Activated CD4-positive, CD25-positive, alpha-beta regulatory T cell treated with anti-CD3 and anti-CD28 coated beads, Interleukin-2, amount 50 U/mL, for 72 hours (primary cell): ENCODE measurements around the gene KRTAP4-6.
"Not testable (repeated sequence)": the region's sequence is repeated elsewhere in the genome, so short reads cannot be mapped to it uniquely, and the experiment has no call there.

ENCODE experiments used
- DNase-seq: peaks from one replicate; pipeline ENCODE4 v3.0.0; 2021

Gene KRTAP4-6

GRCh38 chr17:41140360-41141131, at the start of gene KRTAP4-6:
Gene KRTAP4-6 (minus strand): TSS chr17:41140544. CDS start chr17:41140487, 57 bp downstream.
- DNase-seq: no peak

- not testable (repeated sequence) for DNase-seq
Measured at GRCh38 chr17:41189837-41190318, 49.5 kb upstream of the KRTAP4-6 start, which contains the start of gene KRTAP9-1. Gene KRTAP9-1 (plus strand): TSS chr17:41189887. CDS start chr17:41189887, 0 bp downstream.

DNA sequence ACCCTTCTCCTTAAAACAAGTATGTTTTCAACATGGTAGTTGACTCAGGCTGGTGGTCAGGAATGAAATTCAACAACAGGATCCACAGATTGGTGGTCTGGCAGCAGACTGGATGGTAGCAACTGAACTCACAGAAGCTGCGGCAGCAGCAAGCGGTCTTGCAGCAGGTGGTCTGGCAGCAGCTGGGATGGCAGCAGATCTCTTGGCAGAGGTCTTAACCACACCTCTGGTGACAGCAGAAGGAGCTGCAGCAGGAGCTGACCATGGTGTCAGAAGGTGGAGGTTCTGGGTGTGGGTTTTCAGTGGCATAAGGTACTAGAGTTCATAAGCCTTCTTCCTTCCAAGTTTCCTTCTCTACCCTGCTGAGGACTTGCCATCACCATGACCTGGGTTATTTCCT, 46.5 kb upstream of the KRTAP4-6 start:
- DNase-seq: no peak

DNA sequence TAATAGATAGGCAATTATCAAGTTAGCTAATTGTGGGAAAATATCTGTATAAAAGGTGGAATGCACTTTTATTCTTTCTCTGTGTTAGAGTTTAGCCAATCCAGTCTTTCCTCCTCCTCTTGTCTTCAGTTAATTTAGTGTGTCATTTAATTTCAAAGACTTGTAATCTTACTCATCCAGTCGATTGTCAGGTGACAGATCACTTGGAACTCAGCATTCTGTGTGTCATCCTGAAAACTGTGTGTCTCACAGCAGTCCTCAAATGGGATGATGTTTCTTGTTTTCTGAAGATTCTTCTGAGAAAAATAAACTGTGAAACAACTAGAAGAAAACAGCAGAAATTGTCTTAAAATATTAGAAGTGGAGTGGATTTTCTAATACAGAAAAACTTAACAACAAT, 44.7 kb upstream of the KRTAP4-6 start:
- no peak for DNase-seq

DNA sequence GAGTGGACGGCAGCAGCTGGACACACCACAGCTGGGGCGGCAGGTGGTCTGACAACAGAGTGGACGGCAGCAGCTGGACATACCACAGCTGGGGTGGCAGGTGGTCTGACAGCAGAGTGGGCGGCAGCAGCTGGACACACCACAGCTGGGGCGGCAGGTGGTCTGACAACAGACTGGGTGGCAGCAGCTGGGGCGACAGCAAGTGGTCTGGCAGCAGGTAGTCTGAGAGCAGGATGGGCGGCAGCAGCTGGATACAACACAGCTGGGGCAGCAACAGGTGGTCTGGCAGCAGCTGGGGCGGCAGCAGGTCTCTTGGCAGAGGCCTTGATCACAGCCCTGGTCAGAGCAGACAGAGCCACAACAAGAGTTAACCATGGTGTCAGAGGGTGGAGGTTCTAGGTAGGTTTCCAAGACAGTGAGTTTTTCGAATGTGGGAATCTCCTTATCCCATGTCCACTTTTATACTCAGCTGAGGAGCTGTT, 44.2 kb upstream of the KRTAP4-6 start, which contains the start of gene KRTAP4-1:
TSS of gene KRTAP4-1 (minus strand) at position 432 of the 482 bp plus-strand sequence. CDS start at position 375, 57 bp downstream.
- no peak for DNase-seq

DNA sequence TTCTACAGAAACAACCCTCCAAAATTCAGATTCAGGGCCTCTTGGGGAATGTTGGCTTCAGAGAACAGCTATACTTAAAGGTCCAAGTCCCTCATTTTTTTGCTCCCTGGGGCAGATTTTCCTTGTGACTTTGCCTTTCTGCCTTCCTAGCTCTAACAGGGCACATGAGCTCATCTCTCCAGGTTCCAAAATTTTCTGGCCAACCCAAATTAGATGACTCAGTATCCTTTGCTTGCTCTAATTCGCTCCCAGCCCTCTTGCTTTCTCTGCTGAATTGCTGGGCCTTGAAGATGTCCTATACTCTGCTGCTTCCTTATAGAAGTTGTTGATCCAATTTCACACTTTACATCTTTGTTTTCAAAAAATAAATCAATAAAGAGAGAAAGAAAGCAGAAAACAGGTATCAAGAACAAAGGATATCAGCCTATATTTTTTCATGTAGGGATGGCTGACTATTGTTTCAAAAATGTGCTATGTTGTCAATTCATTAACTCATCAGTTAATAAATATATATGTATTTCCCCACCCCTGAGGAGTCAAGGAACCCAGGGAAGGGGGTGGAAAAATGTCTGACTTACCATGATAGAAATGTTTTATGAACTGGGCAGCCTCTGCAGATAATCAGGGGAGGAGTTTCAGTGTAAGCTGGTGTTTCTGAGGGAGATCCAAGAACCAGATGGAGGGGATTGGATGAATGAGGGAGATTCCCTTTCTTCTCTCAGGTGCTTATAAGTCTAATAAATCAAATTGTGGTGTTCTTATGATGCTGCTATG, 38.7 kb upstream of the KRTAP4-6 start:
- no peak for DNase-seq

GRCh38 chr17:41178341-41178740, 38.0 kb upstream of the KRTAP4-6 start:
- no peak for DNase-seq

- DNase-seq: no peak
Measured at GRCh38 chr17:41177727-41178271, 37.5 kb upstream of the KRTAP4-6 start, which contains the start of gene KRTAP4-2. Gene KRTAP4-2 (minus strand): TSS chr17:41178221. CDS start chr17:41178164, 57 bp downstream.

- no peak for DNase-seq
Measured at GRCh38 chr17:41176744-41177387, 36.5 kb upstream of the KRTAP4-6 start.

DNA sequence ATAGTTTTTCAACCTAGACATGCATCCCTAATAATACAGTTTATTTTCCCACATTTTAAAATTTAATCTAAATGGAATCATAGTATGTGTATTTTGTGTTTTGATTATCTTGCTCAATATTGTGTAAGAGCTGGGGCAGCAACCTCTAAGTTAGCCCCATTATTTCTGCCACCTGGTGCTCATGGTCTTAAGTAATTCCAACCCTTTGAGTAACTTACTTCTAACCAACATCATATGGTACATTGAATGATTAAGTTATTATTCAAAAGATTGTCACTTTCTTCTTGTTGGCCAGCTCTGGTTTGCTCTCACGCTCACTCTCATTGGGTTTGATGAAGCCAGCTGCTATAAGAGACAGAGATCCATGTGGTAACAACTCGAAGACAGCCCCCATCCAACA, 31.5 kb upstream of the KRTAP4-6 start:
- DNase-seq: no peak

DNA sequence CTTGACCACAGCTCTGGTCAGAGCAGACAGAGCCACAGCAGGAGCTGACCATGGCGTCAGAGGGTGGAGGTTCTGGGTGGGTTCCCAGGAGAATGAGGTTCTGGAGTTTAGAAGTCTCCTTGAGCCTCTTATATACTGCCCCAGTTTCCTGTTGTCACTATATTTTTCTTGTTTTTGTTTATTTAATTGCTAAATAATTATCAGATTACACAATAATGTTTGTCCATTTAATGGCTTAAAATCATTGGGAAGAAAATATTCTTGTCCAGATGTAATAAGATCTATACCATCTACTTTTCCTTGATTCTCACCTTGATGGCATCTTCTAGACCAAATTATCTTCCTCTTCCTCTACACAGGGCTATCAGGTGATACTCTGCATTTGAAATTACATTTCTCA, 27.8 kb upstream of the KRTAP4-6 start, which contains the start of gene KRTAP4-3:
TSS of gene KRTAP4-3 (minus strand) at position 101 of the 400 bp plus-strand sequence. CDS start at position 52, 49 bp downstream.
- DNase-seq: no peak

- no peak for DNase-seq
Measured at GRCh38 chr17:41167561-41167960, 27.2 kb upstream of the KRTAP4-6 start.

- DNase-seq: no peak
Measured at GRCh38 chr17:41163828-41164227, 23.5 kb upstream of the KRTAP4-6 start.

DNA sequence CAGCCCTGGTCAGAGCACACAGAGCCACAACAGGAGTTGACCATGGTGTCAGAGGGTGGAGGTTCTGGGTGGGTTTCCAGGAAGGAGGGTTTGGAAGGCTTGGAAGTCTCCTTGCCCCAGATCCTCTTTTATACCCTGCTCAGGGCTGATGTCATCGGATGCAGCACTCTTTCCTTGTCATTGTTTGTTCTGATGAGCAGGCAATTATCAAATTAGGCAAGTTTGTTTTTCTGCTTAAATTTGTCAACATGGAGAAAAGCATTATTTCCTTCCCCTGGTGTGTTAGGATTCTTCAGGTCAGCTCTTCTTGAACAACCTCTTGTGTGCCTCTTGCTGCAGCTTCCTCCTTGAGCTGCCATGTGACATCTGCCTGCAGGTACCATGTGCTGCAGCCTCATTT, 20.3 kb upstream of the KRTAP4-6 start, which contains the start of gene KRTAP4-4:
TSS of gene KRTAP4-4 (minus strand) at position 101 of the 400 bp plus-strand sequence. CDS start at position 44, 57 bp downstream.
- DNase-seq: no peak

- not testable (repeated sequence) for DNase-seq
Measured at GRCh38 chr17:41160190-41160589, 19.8 kb upstream of the KRTAP4-6 start.

DNA sequence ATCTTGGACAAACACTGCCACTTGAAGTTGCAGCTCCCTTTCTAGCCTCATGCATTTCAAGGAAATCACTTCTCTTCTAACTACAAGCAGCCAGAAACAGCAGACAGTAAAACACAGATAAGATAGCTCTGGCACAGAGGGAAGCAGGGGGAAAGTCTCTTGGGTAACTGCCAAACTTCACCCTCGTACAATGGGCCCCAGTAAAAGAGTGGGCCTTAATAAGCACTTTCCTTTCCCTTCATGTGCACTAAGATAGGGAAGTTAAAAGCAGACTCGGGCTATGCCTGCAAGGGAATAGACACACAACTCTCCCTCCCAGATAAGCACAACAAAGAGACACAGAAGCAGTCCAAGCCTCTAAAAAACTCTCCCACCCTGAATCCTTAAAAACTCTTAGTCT, 13.5 kb upstream of the KRTAP4-6 start:
- DNase-seq: no peak

- DNase-seq: no peak
Measured at GRCh38 chr17:41151525-41151924, 11.2 kb upstream of the KRTAP4-6 start.

- DNase-seq: no peak
Measured at GRCh38 chr17:41150026-41150425, 9.7 kb upstream of the KRTAP4-6 start.

DNA sequence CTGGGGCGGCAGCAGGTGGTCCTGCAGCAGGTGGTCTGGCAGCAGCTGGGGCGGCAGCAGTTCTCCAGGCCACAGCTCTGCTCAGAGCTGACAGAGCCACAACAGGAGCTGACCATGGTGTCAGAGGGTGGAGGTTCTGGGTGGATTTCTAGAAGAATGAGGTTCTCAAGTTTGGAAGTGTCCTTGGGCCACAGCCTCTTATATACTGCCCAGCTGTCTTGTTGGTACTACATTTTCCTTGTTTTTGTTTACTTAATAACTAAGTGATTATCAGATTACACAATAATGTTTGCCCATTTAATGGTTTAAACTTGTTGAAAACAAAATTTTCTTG, 9.3 kb upstream of the KRTAP4-6 start, which contains the start of gene KRTAP4-5:
TSS of gene KRTAP4-5 (minus strand) at position 174 of the 334 bp plus-strand sequence. CDS start at position 116, 58 bp downstream.
- no peak for DNase-seq

- not testable (repeated sequence) for DNase-seq
Measured at GRCh38 chr17:41148971-41149651, 8.8 kb upstream of the KRTAP4-6 start.

DNA sequence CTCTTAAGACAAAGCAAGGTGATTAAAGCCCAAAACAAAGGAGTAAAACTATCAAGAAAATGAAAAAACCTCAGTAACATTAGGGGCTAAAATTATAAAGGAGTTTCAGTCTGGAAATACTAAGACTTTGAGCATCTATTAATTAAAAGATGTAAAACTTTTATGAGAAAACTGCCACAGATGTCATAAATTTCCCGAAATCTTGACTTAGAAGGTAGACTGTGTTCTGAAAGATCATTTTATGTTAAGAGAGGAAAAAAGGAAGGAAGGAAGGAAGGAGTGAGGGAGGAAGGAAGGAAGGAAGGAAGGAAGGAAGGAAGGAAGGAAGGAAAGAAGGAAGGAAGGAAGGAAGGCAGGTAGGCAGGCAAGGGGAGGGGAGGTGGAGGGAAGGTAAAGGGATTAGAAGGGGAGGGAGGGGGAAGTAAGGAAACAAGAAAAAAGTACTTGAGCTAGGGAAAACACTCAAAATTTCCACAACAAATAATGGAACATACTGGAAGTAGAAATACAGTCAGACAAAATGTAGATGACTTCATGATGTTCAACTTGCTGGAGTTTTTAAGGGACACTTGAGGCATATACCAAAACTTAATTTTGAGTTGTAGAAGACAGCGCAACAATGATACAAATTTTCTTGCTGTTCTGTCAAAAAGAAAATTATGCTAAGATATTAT, 7.3 kb upstream of the KRTAP4-6 start:
- DNase-seq: no peak
